ENCODE data around the gene ASAP3.
"Not testable (repeated sequence)": the region's sequence is repeated elsewhere in the genome, so short reads cannot be mapped to it uniquely, and the experiment has no call there.

Gene ASAP3

DNA sequence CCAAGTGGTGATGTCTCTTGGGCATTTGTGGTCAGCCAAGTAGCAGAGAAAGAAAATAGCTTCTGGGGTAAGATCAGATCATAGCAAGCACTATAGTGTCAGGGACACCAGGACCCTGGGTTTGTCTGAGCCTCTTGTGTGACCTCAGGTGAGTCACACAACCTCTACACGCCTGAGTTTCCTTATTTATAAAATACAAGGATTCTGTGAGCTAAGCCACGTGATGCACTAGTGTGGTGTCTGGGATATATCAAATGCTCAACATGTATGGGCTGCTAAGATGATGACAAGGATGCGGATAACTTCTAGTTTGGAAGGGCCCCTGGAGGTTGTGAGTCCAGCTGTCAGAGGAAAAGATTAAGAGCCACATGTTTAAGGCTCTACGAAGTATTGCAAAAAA lies 89.8 kb downstream of the ASAP3 start:
- no peak for DNase-seq

GRCh38 chr1:23393706-23394105 lies 90.3 kb downstream of the ASAP3 start:
- DNase-seq, result no peak

DNA sequence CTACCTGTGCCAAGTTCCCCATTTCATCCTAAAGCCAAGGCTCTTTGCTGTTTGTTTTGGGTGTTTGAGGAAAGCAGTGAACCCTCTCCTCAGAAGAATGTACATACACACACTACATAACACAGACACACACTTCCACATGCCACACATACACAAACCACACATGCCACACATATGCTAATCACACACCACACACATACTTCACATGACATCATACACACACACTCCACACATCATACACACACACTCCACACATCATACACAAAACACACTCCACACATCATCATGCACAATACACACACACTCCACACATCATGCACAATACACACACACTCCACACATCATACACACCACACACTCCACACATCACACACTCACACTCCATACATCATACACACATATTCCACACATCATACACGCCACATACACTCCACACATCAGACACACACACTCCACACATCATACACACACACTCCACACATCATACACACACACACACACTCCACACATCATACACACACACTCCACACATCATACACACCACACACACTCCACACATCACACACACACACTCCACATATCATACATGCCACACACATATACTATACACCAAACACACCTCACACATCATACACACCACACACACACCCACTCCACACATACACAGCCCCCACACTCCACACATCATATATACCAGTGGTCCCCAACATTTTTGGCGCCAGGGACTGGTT lies 91.7 kb downstream of the ASAP3 start:
- DNase-seq, result no peak

DNA sequence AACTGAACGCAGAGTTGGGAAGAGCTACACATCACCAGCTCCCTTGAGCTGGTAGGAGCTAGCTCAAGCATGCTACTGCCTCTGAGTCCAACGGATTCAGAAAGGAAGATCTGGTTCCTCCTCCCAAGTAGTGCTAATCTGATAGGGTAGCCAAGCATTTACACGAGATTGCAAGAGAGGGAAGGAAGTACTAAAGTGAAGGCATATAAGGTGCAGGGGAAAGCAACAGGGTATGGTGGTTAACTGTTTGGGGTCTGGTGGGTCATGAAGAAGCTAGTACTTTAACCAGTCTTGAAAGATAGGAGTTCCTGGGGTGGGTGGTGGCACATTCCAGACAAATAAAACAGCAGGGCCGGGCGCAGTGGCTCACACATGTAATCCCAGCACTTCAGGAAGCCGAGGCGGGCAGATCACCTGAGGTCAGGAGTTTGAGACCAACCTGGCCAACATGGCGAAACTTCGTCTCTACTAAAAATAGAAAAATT lies 94.1 kb downstream of the ASAP3 start:
- no peak for DNase-seq

DNA sequence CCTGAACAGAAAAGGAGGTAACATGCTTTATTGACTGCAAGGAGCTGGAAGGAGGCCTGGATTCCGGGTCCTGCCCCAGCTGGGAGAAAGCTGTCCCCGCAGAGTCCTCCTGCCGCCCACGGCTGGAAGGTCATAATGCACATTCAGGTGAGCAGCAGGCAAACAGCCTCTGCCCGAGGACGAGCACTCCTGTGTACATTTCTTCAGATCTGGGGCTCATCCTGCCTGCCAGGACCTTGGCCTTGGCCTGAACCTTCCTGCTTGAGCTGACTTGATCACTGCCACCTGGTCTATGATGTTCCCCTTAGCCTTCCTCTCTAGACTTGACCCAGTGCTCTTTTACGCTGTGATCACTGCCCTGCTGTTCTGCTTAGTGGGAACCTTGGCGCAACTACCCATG lies 96.5 kb downstream of the ASAP3 start:
- no peak for DNase-seq

DNA sequence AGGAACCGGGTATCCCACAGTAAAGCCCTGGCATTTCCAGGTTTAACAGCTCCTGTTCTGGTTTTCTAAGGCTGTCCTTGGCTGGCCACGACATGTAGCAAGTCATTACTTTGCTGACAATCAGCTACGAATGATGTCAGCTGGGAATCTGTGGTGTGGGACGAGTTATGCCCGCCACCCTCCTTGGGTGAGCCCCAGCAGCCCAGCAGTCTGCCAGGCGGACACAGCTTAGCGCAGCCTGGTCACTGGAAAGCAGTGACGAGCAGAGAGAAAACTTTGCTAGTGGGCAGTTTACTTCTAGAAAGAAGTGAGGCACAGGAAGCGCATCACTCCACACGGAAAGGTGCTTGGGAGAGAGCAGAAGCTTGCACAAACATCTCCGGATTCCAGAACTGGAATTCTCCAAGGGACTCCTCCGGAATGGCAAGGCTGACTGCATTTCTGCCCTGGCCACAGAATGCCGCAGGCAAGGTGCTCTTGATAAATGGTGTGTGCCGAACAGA lies 98.8 kb downstream of the ASAP3 start:
- DNase-seq, result no peak

DNA sequence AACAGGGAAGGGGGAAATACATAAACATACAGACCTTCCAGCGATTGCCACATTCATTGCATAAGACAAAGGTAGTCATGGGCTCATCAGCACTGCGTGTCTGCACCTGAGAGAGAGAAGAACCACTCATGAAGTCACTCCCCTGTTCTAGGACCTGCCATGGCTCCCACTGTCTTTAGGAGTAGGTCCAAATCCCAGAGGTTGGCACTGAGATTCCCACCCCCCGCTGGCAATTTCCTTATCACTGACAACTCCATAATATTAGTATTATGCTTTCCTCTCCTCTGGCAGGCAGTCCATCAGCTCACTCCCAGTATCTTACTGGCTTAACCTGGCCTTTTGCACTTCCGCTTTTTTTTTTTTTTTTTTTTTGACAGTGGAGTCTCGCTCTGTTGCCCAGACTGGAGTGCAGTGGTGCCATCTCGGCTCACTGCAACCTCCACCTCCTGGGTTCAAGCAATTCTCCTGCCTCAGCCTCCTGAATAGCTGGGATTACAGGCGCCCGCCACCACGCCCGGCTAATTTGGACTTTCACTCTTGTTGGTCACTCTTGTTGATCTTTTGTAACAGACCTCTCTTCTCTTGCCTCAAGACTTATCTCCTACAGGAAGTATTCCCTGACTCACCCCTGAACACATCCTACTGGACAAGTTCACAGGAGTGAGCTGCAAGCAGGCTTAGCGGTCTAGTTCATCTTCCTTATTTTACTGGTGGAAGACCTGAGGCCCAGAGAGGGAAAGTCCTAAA lies 99.5 kb downstream of the ASAP3 start:
- DNase-seq, result no peak

GRCh38 chr1:23383577-23384311 lies 100.2 kb downstream of the ASAP3 start:
- DNase-seq, result no peak

DNA sequence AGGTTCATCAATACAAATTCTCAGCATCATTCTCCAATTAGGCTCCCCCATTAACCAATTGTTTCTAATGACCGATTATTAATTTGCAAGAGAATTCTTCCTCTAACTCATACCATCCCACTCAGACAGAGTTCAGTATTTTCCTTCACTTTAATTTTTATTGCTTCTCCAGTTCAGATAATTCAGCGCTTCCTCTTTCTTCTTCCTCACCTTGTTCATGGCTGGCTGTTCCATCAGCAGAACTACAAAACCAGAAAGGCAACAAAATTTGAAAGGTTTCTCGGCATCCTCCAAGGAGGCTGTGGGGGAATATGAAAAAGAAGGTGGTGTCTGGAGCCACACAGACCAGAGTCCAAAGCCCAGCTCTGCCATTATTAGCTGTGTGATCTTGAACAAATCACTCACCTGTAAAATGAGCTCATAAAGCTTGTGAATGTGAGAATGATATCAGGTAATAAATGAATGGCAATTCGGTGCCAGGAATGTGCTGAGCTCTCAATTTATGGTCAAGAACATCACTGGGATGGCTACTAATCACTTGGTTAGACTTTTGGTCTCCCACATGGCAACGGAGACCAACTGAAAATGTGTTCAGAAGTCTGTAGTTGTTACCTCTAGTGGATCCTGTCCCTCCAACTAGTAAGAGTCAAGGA lies 102.6 kb downstream of the ASAP3 start:
- no peak for DNase-seq

- DNase-seq, result no peak
These were observed 103.3 kb downstream of the ASAP3 start for GRCh38 chr1:23380719-23381118.

DNA sequence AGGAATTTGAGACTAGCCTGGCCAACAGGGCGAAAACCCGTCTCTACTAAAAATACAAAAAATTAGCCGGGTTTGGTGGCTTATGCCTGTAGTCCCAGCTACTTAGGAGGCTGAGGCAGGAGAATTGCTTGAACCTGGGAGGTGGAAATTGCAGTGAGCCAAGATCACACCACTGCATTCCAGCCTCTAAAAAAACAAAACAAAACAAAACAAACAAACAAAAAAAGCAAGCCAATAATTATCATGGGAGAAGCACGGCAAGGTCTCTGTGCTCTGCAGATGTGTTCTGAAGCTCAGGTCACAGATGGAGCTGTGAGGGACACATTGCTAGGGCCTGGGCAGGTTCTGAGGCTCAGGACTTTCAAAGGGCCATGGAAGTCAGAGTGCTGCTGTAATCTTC lies 103.7 kb downstream of the ASAP3 start:
- DNase-seq, result not testable (repeated sequence)

Measured in NCI-H524 (cell line).